Stimulated activated effector memory CD8-positive, alpha-beta T cell treated with anti-CD3 and anti-CD28 coated beads, Interleukin-12 subunit alpha, Interleukin-12 subunit beta, amount 100 ng/mL, for 72 hours (primary cell): Measurements from ENCODE around the gene EIF4G3.
"Not testable (repeated sequence)": the region's sequence is repeated elsewhere in the genome, so short reads cannot be mapped to it uniquely, and the experiment has no call there.

ENCODE experiments used
- ATAC-seq: fragments of 150-1000 bp; cut with Tn5 transposase; 2 replicates; pipeline ENCODE4 v1.10.0; 2021
- DNase-seq, 2 donors: peaks; one replicate each; pipeline ENCODE4 v3.0.0; 2021 to 2022; ENCODE audit warnings: low spot score in 2 of 2
- H3K27ac Mint-ChIP-seq: one replicate; pipeline ENCODE4 v1.8.0; 2022; ENCODE audit warnings: mild to moderate bottlenecking, mixed read lengths
- H3K36me3 Mint-ChIP-seq: one replicate; pipeline ENCODE4 v1.8.0; 2022; ENCODE audit warnings: mild to moderate bottlenecking, mixed read lengths
- H3K4me1 Mint-ChIP-seq: one replicate; pipeline ENCODE4 v1.8.0; 2022; ENCODE audit warnings: mixed read lengths
- H3K4me3 Mint-ChIP-seq: one replicate; pipeline ENCODE4 v1.8.0; 2022; ENCODE audit warnings: mild to moderate bottlenecking, mixed read lengths
- H3K9me3 Mint-ChIP-seq: one replicate; pipeline ENCODE4 v1.8.0; 2022; ENCODE audit warnings: mixed read lengths

The EIF4G3 gene

GRCh38 chr1:21143752-21144151, 32.9 kb downstream of the EIF4G3 start:
- DNase-seq (no peak), ATAC-seq (no peak)
- H3K4me1 Mint-ChIP-seq = no peaks in the 10 kb centered on the region
- peaks cover 61% of the 10 kb centered on the region for H3K36me3 Mint-ChIP-seq
- no peaks in the 10 kb centered on the region for H3K9me3 Mint-ChIP-seq
- H3K27ac Mint-ChIP-seq = no peak overlapping the region
- no peak overlapping the region for H3K4me3 Mint-ChIP-seq

GRCh38 chr1:21143138-21143537, 33.6 kb downstream of the EIF4G3 start:
- DNase-seq (no peak), ATAC-seq (no peak)
- no peaks in the 10 kb centered on the region for H3K9me3 Mint-ChIP-seq
- H3K27ac Mint-ChIP-seq = peak overlapping the region; percentile 50
- H3K36me3 Mint-ChIP-seq = peaks cover 55% of the 10 kb centered on the region
- no peak overlapping the region for H3K4me3 Mint-ChIP-seq
- no peaks in the 10 kb centered on the region for H3K4me1 Mint-ChIP-seq

- Mint-ChIP-seq H3K4me3 (no peak overlapping the region), H3K4me1 (no peaks in the 10 kb centered on the region), H3K36me3 (peaks cover 54% of the 10 kb centered on the region), H3K27ac (no peak overlapping the region), H3K9me3 (no peaks in the 10 kb centered on the region)
- DNase-seq = no peak
- ATAC-seq = no peak
Observed at GRCh38 chr1:21141030-21141429, 35.7 kb downstream of the EIF4G3 start.

- H3K9me3 Mint-ChIP-seq = no peaks in the 10 kb centered on the region
- H3K36me3 Mint-ChIP-seq = peaks cover 47% of the 10 kb centered on the region
- no peak overlapping the region for H3K27ac Mint-ChIP-seq
- no peaks in the 10 kb centered on the region for H3K4me1 Mint-ChIP-seq
- no peak for ATAC-seq
- no peak for DNase-seq
- H3K4me3 Mint-ChIP-seq = no peak overlapping the region
Observed at GRCh38 chr1:21139601-21140000, 37.1 kb downstream of the EIF4G3 start.

- not testable (repeated sequence) for DNase-seq, H3K4me3 Mint-ChIP-seq
- peaks cover 34% of the 10 kb centered on the region for H3K36me3 Mint-ChIP-seq
Observed at GRCh38 chr1:21136344-21136743, 40.4 kb downstream of the EIF4G3 start.

GRCh38 chr1:21131200-21131599, 45.5 kb downstream of the EIF4G3 start:
- Mint-ChIP-seq H3K27ac (no peak overlapping the region), H3K9me3 (no peaks in the 10 kb centered on the region), H3K4me1 (no peaks in the 10 kb centered on the region), H3K4me3 (no peak overlapping the region), H3K36me3 (peaks cover 44% of the 10 kb centered on the region)
- DNase-seq (no peak), ATAC-seq (no peak)

More at GRCh38 chr1:21136344-21136743, 40.4 kb downstream of the EIF4G3 start:
- not testable (repeated sequence) for H3K27ac Mint-ChIP-seq, H3K4me1 Mint-ChIP-seq, H3K9me3 Mint-ChIP-seq, ATAC-seq

GRCh38 chr1:21129407-21129806, 47.3 kb downstream of the EIF4G3 start:
- Mint-ChIP-seq H3K4me1 (no peaks in the 10 kb centered on the region), H3K27ac (no peak overlapping the region), H3K9me3 (no peaks in the 10 kb centered on the region), H3K36me3 (peaks cover 40% of the 10 kb centered on the region), H3K4me3 (no peak overlapping the region)
- ATAC-seq = no peak
- DNase-seq = no peak

GRCh38 chr1:21126324-21126723, 50.4 kb downstream of the EIF4G3 start:
- Mint-ChIP-seq H3K4me1 (no peaks in the 10 kb centered on the region), H3K9me3 (no peaks in the 10 kb centered on the region), H3K27ac (no peak overlapping the region), H3K4me3 (no peak overlapping the region), H3K36me3 (peaks cover 49% of the 10 kb centered on the region)
- ATAC-seq = no peak
- DNase-seq = no peak

GRCh38 chr1:21124846-21125245, 51.9 kb downstream of the EIF4G3 start:
- ATAC-seq (no peak), DNase-seq (no peak)
- Mint-ChIP-seq H3K4me1 (no peaks in the 10 kb centered on the region), H3K27ac (no peak overlapping the region), H3K4me3 (no peak overlapping the region), H3K9me3 (no peaks in the 10 kb centered on the region), H3K36me3 (peaks cover 43% of the 10 kb centered on the region)

- H3K36me3 Mint-ChIP-seq = peaks cover 33% of the 10 kb centered on the region
- no peaks in the 10 kb centered on the region for H3K9me3 Mint-ChIP-seq
- no peak for DNase-seq
- no peaks in the 10 kb centered on the region for H3K4me1 Mint-ChIP-seq
- ATAC-seq = no peak
- peak overlapping the region; percentile 12 for H3K27ac Mint-ChIP-seq
- no peak overlapping the region for H3K4me3 Mint-ChIP-seq
Observed at GRCh38 chr1:21123287-21123948, 53.3 kb downstream of the EIF4G3 start.

- DNase-seq (no peak), ATAC-seq (no peak)
- H3K4me1 Mint-ChIP-seq = no peaks in the 10 kb centered on the region
- H3K9me3 Mint-ChIP-seq = no peaks in the 10 kb centered on the region
- no peak overlapping the region for H3K27ac Mint-ChIP-seq
- H3K36me3 Mint-ChIP-seq = peaks cover 24% of the 10 kb centered on the region
- no peak overlapping the region for H3K4me3 Mint-ChIP-seq
Observed at GRCh38 chr1:21121764-21122471, 54.8 kb downstream of the EIF4G3 start.

GRCh38 chr1:21118167-21118566, 58.5 kb downstream of the EIF4G3 start:
- Mint-ChIP-seq H3K27ac (no peak overlapping the region), H3K4me3 (no peak overlapping the region), H3K4me1 (no peaks in the 10 kb centered on the region), H3K9me3 (no peaks in the 10 kb centered on the region), H3K36me3 (peaks cover 14% of the 10 kb centered on the region)
- ATAC-seq (no peak), DNase-seq (no peak)

GRCh38 chr1:21117597-21118001, 59.1 kb downstream of the EIF4G3 start:
- no peak for ATAC-seq

GRCh38 chr1:21117159-21117558, 59.5 kb downstream of the EIF4G3 start:
- ATAC-seq (no peak), DNase-seq (no peak)
- H3K4me1 Mint-ChIP-seq = no peaks in the 10 kb centered on the region
- no peaks in the 10 kb centered on the region for H3K9me3 Mint-ChIP-seq
- H3K27ac Mint-ChIP-seq = no peak overlapping the region
- H3K4me3 Mint-ChIP-seq = no peak overlapping the region
- H3K36me3 Mint-ChIP-seq = peaks cover 4% of the 10 kb centered on the region

More at GRCh38 chr1:21117597-21118001, 59.1 kb downstream of the EIF4G3 start:
- DNase-seq = no peak
- no peaks in the 10 kb centered on the region for H3K4me1 Mint-ChIP-seq
- no peaks in the 10 kb centered on the region for H3K9me3 Mint-ChIP-seq
- no peak overlapping the region for H3K27ac Mint-ChIP-seq
- no peak overlapping the region for H3K4me3 Mint-ChIP-seq
- H3K36me3 Mint-ChIP-seq = peaks cover 8% of the 10 kb centered on the region

GRCh38 chr1:21115098-21115760, 61.5 kb downstream of the EIF4G3 start:
- H3K4me1 Mint-ChIP-seq = no peaks in the 10 kb centered on the region
- ATAC-seq (no peak), DNase-seq (no peak)
- H3K36me3 Mint-ChIP-seq = no peaks in the 10 kb centered on the region
- no peak overlapping the region for H3K27ac Mint-ChIP-seq
- H3K9me3 Mint-ChIP-seq = no peaks in the 10 kb centered on the region
- H3K4me3 Mint-ChIP-seq = no peak overlapping the region

GRCh38 chr1:21114431-21114830, 62.3 kb downstream of the EIF4G3 start:
- H3K36me3 Mint-ChIP-seq = no peaks in the 10 kb centered on the region

More at GRCh38 chr1:21114431-21114830, 62.3 kb downstream of the EIF4G3 start:
- Mint-ChIP-seq H3K4me1 (no peaks in the 10 kb centered on the region), H3K4me3 (no peak overlapping the region), H3K27ac (no peak overlapping the region), H3K9me3 (no peaks in the 10 kb centered on the region)
- DNase-seq = no peak
- ATAC-seq = no peak
